Transverse colon (tissue), 4 donors: ENCODE data around the gene CATSPERD.
A peak's percentile ranks its signal among the peaks of the same experiment; 100 is the strongest.

Experiments used
- CTCF ChIP-seq, 5 experiments: fragments of 200-600 bp in 3 of 5; fragments of 450-650 bp in 2 of 5; sonication (generic) in 3 of 5; IDR thresholded peaks; 1 replicate in 2 of 5; 2 replicates in 3 of 5; pipeline ENCODE4 v1.5.1; 2016 to 2017; ENCODE audit warnings: antibody characterized with exemption in 5 of 5, inconsistent platforms in 3 of 5, mild to moderate bottlenecking in 2 of 5, moderate library complexity in 1 of 5
- POLR2A ChIP-seq: fragments of 450-650 bp; IDR thresholded peaks from one replicate; pipeline ENCODE4 v1.6.1; 2016; ENCODE audit warnings: antibody characterized with exemption, mild to moderate bottlenecking, moderate library complexity
- POLR2AphosphoS5 ChIP-seq, 3 donors: sonication (generic); formaldehyde crosslinking; IDR thresholded peaks; one replicate each; pipeline ENCODE4 v1.6.1; 2016; ENCODE audit warnings: antibody characterized with exemption in 3 of 3

GRCh38 chr19:5803752-5804515 is 83.5 kb downstream of the CATSPERD start:
- TF ChIP-seq CTCF (IDR thresholded peaks at IDR 0.05) = peak; percentile 89 to 98 (median 95)
- peak in 2 of 3 donors; percentile 28 to 30 for TF ChIP-seq POLR2AphosphoS5 (IDR thresholded peaks at IDR 0.05)
- peak; percentile 17 for TF ChIP-seq POLR2A
